AG04450 (cell line): ENCODE data around the gene SORCS2. TPM values are rescaled to one million over a fixed set of nuclear protein-coding genes. Genes with fewer than 3 reads are reported as not detected.

Source experiments
- CTCF ChIA-PET: fragments of 300-600, 350-600 bp; formaldehyde crosslinking; extraction: SDS; loops from one replicate; lab custom pipeline; 2022; ENCODE audit warnings: antibody characterized with exemption, inconsistent platforms; lab: Charles Lee
- POLR2A ChIA-PET: fragments of 350-600 bp; formaldehyde crosslinking; extraction: SDS; loops from one replicate; lab custom pipeline; 2021; ENCODE audit warnings: antibody characterized with exemption, inconsistent platforms; lab: Yijun Ruan, JAX
- DNase-seq: peaks from one replicate; pipeline ENCODE4 v3.0.0-alpha.2; 2011; ENCODE audit warnings: low read depth, low spot score
- H3K27ac ChIP-seq: one replicate; pipeline ENCODE4 v1.5.1; 2012; ENCODE audit warnings: low read depth, low read length, control low read depth
- H3K27me3 ChIP-seq: one replicate; pipeline ENCODE4 v1.6.0; 2012; ENCODE audit warnings: low read length; ENCODE audit not compliant: control insufficient read depth, insufficient read depth
- H3K4me3 ChIP-seq: 2 replicates; pipeline ENCODE4 v1.5.1; 2011; ENCODE audit warnings: mild to moderate bottlenecking, low read depth, low read length, control low read depth
- H3K9me3 ChIP-seq: 2 replicates; pipeline ENCODE4 v1.5.1; 2012; ENCODE audit warnings: low read length; ENCODE audit not compliant: control insufficient read depth, insufficient read depth
- CTCF ChIP-seq: IDR thresholded peaks from 2 replicates; pipeline ENCODE4 v1.5.1; 2011; ENCODE audit warnings: low read depth, low read length, control low read depth, inconsistent platforms
- polyA plus RNA-seq: library from polyadenylated mRNA; depleted of rRNA; stranded (reverse); fragments of >200 nt; gene quantifications from 2 replicates; pipeline ENCODE4 v1.2.3, GENCODE V29; 2011

SORCS2 gene
- polyA plus RNA-seq, 1 experiment: 0.29 TPM

GRCh38 chr4:7678318-7678852 is 486.0 kb downstream of the SORCS2 start:
- POLR2A ChIA-PET: no interaction called here
- Histone ChIP-seq H3K27me3 (peaks cover 72% of the 10 kb centered on the region), H3K27ac (no peak overlapping the region), H3K9me3 (peaks cover 14% of the 10 kb centered on the region), H3K4me3 (no peak overlapping the region)
- no peak for DNase-seq
- TF ChIP-seq CTCF: no peak
- CTCF ChIA-PET: no interaction called here

GRCh38 chr4:7679406-7680040 is 487.2 kb downstream of the SORCS2 start:
- no peak for TF ChIP-seq CTCF
- ChIA-PET POLR2A (no interaction called here), CTCF (no interaction called here)
- DNase-seq: no peak
- Histone ChIP-seq H3K9me3 (peaks cover 21% of the 10 kb centered on the region), H3K27me3 (peaks cover 75% of the 10 kb centered on the region), H3K27ac (no peak overlapping the region), H3K4me3 (no peak overlapping the region)

GRCh38 chr4:7680106-7680505 is 487.8 kb downstream of the SORCS2 start:
- Histone ChIP-seq H3K27me3 (peaks cover 77% of the 10 kb centered on the region), H3K27ac (no peak overlapping the region), H3K9me3 (peaks cover 21% of the 10 kb centered on the region), H3K4me3 (no peak overlapping the region)
- no peak for DNase-seq
- CTCF ChIA-PET: no interaction called here
- POLR2A ChIA-PET: interaction anchor here (0.6 kb wide), 1 partner anchor 147 kb away, joined by 6 read pairs; no protein-coding TSS in a partner anchor
- TF ChIP-seq CTCF: no peak

- no peak for TF ChIP-seq CTCF
- no peak for DNase-seq
- CTCF ChIA-PET: no interaction called here
These were observed 488.4 kb downstream of the SORCS2 start for GRCh38 chr4:7680731-7681130.

GRCh38 chr4:7683126-7683703 is 490.9 kb downstream of the SORCS2 start:
- no peak for TF ChIP-seq CTCF
- peaks cover 82% of the 10 kb centered on the region for H3K27me3 ChIP-seq
- H3K9me3 ChIP-seq: peaks cover 21% of the 10 kb centered on the region
- H3K4me3 ChIP-seq: no peak overlapping the region
- ChIA-PET POLR2A (no interaction called here), CTCF (no interaction called here)
- no peak for DNase-seq
- H3K27ac ChIP-seq: no peak overlapping the region

More at GRCh38 chr4:7680731-7681130, 488.4 kb downstream of the SORCS2 start:
- peaks cover 75% of the 10 kb centered on the region for H3K27me3 ChIP-seq
- POLR2A ChIA-PET: interaction anchor here (0.6 kb wide), 1 partner anchor 148 kb away, joined by 6 read pairs; no protein-coding TSS in a partner anchor
- H3K9me3 ChIP-seq: peaks cover 21% of the 10 kb centered on the region
- H3K27ac ChIP-seq: no peak overlapping the region
- no peak overlapping the region for H3K4me3 ChIP-seq
